GM18907 (cell line): ENCODE data around the gene WLS.
A peak's percentile ranks its signal among the peaks of the same experiment; 100 is the strongest.

Source experiments
- ATAC-seq: cut with Tn5 transposase; IDR thresholded peaks from one replicate; pipeline ENCODE4 v1.9.1; 2021; ENCODE audit warnings: mild to moderate bottlenecking, moderate library complexity; ENCODE audit not compliant: unreplicated experiment

The WLS gene

DNA sequence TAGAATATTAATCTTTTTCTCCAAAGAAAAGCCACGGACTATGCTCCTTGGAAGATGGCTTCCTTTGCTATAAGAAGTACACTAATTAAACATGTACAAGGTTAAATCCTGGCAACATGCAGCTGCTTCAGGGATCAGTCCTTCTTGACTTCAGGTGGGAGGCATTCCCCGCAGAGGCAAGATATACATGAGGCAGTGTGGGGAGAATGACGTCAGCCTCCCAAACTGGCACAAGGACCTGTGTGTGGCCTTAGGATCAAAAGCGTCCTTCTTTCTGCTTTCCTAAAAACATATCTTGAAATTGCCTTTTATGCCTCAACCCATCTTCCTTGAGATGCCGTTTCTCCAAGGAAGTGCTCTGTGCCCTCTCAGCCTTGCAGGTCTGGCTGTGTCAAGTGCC lies 90.3 kb downstream of the WLS start:
- no peak for ATAC-seq

DNA sequence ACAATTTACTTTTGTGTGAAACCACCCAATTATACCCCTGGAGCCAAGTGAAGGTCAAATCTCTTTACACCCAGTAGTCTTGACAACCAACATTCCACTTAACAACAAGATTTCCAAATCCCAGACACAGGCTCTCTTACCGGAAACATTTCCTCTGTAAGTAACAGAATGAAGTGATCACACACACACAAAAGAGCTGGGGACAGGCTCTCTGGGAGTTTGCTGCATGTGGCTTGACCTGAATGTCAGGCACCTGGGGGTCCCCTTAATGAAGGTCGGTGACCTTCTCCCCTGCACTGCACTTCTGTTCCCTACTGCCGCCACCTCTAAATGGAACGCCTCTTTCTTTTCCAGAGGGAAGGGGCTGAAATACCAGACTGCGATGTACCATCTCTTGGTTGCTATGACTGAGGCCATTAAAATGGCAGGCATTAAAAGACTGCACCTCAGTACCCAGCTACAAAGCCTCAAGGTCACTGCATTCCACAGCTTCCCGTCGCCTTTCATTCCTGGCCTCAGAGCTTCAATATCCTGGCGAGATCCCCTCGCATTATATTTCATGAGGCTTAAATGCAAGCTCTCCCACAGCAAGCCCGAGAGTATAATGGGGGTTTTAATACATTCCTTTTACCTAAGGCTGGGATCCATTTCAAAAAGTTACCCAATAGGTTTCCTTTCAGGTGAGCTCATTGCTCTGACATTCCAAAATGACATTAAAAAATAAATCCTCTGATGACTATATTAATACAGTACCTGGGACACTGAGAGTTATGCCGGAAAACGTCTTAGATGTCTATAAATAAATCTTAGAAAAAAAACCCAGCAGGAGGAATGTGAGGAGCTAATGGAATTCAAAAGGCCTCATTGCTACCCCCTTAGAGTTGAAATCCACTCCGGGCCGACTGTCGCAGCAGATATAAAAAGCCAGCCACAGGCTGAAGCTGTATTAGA lies 91.0 kb downstream of the WLS start:
- no peak for ATAC-seq

DNA sequence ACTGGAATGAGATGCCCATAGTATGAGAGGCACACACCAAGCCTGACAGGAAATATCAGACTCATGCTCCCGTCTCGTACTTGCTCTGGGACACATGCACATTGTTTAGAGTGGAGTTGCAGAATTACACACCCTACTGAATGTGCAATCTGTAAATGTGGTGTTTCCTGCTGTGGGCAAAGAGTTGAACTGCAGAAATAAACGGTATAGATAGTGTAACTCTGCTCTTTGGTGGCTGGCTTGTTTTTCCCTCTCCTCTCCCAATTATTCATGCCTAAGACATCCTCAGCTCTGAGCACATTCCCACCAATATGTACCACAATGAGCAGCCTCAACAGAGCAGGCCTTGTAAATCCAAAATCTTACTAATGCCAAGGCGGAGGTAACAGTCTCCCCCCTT lies 91.8 kb downstream of the WLS start:
- no peak for ATAC-seq

DNA sequence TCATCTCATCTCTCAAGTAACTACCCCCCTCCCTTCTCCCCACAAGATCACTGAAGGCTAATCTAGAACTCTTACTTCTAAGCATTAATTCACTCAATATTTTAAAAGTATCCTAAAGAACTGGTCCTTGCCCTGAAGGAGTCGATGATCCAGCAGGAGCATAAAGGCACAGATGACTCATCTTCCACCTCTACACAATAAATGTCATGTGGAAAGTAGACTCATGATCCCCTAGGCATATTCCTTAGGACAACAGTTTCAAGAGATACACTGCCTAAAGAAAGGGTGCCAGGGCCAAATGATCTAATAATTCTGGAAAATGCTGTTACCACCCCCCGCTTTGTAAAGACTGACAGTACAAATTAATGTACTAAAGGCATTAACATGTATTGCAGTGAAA lies 96.1 kb downstream of the WLS start:
- no peak for ATAC-seq

DNA sequence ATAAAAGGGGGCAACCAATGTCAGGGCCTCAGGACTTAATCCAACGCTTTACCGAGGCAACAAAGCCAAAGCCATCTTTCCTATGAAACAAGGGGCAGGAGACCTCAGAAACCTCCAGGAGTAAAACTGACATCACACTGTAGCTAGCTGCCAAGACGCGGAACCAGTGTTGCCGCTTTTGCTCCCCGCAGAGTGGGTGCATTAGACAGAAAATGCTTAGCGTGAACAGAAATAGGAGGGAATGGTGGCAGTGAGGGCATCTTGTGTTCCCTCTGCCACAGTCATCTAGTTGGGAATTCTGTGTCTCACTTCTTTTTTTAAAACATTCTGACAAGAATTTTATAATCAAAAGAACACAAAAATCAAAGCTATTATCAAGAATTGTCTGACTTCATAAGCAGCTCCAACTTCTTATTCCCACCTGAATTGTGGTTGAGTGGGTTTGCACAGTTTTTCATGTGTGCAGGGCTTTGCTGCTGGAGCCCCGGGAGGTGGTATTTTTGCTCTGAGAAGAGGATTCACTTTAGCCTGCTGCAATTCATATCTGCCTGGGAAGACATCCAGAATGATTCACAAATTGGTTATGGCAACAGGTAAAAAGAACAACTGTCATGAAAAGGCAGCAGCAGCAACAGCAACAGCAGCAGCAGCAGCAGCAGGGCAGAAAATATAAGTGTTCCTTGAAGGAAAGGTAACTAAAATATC lies 99.7 kb downstream of the WLS start:
- no peak for ATAC-seq

DNA sequence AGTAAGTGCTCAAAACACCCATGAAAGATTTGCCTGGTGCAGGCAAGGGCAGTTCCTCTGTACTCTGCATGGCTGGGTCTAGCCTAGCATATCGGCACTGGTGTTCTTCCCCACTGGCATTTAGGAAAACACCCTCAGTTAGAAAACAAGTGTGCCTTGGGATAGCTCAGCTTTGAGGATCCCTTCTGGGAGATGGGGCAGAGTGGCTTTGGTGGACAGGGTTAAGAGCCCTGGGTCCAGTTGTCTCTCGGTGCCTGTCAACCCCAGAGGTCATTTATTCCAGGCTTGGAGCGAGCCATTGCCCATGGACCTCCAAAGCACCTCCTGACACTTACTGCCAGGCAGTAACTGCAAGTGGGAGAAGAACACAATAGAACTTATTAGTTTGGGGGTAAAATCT lies 101.1 kb downstream of the WLS start:
- ATAC-seq: no peak

DNA sequence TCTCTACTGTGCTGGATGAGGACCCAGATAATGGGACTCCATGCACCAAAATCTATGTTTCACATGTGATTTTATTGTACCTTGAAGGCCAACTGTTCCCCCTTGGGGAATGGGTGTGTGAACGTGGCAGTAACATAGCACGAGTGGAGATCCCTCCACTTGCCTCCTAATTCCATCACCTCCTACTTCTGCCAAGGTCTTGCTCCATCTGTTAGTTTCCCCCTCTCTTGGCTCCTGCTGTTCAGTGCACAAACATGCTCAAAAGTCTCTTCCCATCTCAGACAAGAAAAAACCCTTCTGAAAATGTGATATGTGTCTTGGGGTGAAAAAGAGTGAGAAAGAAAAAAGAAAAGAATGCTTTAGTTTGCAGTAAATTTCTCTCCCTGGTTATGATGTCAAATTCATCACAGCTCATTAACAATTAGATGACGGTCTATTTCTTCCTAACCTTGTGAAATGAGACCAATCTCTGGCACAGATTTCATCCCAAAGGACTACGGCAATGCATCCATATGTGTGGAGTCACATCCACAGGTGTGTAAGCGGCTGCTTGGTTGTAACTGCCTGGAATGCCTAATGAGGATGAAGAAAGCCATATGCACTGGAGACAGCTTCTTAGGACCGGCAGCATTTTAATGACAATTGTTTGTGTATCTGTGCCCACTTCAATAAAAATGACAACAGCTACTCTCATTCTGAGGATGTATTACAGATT lies 102.6 kb downstream of the WLS start:
- ATAC-seq: no peak

DNA sequence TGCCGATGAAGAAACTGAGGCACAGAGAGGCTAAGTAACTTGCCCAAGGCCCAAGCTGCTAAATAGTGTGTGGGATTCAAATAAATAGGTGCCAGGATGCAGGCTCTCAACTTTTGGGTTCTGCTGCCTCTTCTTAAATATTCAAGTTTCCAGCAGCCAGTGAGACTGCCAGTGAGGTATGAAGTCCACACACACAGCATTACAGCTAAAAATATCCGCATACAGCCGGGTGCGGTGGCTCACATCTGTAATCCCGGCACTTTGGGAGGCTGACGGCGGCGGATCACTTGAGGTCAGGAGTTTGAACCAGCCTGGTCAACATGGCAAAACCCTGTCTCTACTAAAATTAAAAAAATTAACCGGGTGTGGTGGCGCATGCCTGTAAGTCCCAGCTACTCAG lies 103.5 kb downstream of the WLS start:
- ATAC-seq: no peak

DNA sequence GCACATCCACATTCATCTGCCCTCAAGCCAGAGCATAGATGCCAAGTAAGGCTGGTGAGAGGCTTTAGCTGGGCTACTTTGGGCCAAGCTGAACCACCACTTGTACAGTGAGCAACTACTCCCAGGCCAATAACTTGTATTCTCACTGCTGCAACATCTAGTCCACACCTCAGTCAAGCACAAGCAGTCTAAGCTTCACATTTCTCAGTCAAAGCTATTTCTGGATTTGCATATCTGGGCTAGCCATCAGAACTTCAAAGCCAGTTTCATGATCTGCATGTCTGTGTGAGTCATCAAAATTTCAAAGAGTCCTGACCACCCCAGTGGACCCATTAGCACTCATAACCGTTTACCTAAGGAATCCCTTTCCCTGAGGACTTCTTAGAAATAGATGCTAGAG lies 104.2 kb downstream of the WLS start:
- ATAC-seq: peak; percentile 56

DNA sequence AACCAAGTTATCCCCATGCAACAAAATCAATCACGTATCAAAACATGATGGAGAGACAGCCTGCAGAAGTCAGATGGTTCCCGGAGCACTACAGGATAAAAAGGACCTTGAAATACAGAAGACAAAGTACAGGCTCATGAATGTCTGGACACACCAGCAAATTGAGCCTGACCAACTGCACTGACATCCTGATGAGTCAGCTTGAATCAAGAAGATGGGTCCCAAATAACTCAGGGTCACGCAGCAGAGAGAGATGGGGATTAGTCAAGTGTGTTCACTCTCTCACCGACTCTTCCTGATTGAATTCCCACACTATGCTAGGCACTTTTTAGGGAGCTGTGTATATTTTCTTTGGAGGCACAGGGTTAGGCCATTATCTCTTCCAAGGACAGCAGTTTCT lies 110.8 kb downstream of the WLS start:
- no peak for ATAC-seq

DNA sequence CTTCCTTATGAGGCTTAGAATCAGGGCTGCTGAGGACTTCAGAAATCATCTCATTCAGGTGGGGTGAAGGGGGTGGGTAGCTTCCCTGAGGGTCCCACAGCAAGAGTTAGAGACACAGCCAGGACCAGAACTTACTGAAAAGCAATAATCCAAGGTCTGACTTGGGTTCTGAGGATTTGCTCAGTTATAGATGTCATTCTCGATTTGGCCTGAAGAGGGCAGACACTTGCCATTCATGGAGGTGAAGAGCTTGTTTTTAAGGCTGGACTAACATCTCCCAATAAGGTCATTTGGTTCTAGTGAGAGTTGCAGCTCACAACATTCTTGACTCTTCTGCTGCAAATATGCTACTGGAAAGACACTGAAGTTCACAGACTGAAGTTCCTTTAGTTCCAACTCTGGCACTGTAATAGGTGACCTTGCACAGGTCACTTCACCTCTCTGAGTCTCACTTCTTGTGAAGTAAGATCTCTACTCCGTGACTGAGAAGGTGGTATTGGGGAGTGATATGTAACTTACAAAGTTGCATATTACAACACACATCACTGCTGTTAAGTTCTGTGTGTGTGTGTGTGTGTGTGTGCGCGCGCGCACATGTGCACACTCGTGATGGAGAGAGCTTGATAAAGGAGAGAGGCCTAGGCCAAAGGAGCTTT lies 112.1 kb downstream of the WLS start:
- peak; percentile 88 for ATAC-seq

DNA sequence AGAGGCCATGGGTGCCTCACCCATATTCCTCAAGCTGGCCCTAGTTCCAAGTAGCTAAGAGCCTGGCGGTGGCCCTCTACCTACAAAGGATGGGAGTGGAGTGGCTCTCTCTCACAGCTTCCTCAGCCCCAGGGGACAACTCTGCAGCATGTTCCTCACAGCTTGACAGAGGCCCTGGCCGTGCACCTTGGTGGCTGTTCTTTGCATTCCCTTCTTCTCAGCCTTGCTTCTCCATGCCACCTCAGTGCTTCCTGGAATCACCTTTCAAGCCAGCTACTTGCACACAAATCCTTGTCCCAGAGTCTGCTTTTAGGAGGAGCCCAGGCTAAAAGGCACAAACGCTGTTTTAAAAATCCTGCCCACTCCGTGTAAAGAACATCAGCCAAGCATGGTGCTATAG lies 112.9 kb downstream of the WLS start:
- ATAC-seq: no peak

DNA sequence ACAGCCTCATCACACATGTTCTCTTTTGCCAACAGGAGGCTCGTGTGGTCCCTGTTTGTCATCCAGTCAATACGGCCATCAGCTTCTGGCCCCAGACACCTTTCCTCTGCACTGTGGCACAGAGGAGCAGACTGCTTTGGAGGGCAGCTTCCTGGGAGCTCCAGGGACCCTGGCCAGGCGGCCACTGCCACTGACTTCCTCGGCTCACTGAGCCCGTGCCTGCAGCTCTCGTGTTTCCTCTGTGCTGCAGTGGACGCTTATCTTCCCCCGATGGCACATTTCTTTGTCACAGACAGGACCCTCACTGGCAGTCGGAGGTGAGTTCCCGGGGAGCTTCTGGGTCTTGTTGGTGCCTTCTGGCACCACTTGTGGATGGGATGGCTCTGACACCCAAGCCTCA lies 114.9 kb downstream of the WLS start:
- no peak for ATAC-seq

DNA sequence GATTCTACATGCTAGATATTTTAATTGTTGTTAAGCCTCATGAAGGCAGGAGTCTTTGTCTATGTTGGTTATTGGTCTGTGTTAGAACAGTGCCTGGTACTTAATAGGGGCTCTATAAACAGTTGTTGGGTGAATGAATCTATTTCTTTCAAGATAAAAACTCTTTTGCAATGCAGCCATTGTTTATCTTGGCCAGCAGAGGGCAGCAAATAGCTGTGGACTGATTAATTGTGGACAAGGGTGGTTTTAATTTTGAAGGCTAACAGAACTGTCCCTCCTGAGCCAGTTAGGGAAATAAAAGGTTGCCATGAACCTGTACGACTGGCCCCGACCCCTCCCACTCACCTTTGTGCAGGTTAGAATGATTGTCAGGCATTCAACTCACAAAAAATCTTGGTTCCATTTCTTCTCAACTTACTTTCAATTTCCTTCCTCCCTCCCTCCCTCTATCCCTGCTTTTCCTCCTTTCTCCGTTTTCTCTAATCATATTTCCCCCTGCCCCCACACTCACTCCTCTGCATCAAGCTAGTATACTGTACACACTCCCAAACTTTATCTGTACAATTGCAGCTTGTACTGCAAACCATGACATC lies 115.6 kb downstream of the WLS start:
- ATAC-seq: peak; percentile 39

DNA sequence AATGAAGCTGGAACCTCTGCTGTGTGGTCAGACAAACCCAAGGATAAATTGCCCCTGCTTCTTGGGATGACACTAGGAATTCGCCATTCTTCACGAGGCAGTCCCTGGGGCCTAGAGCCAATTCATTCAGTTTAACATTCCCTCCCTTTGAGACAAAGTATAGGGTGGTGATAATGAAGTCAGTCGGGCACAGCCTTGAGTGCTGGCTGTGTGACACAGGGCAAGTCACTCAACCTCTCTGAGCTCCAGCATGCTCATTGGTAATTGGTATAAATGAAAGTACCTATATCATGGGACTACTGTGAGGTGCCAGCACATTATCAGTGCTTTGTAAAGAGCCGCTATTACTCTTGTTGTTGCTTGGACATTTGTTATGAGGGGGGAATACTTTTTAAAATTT lies 117.0 kb downstream of the WLS start:
- no peak for ATAC-seq

DNA sequence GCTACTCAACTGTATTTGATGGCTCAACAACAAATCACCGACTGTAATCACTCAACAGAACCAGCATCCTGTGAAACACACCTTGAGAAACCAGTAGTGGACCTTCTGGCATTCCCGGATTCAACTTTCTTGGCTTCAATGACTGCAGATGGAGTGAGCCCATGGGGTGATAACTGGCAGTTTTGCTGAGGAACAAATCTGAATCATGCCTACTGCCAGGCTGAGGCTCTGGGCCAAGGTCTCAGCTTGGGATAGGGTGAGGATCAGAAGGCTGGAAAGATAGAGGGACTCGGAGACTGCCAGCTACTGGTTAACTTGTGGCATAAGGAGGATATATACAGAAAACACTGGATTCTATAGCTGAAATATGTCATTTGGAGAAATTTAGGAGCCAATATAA lies 118.4 kb downstream of the WLS start:
- ATAC-seq: no peak

DNA sequence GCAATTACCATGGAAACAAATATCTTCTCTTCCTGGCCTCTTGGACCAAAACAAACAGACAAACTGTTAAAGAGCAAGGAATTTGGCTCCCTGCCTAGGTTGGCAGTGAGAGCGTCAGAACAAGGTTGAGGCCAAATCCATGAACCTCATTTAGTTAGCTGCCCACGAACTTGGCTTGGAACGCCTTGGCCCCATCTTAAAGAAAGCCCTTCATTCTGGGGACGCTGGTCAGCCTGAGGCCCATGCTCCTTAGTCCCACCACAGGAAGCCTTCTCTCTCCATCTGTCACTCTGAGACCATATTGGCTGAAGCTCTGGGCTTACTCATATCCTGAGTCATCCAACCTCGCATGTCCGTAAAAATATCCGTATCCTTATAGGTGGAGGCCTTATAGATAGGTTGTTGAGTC lies 119.5 kb downstream of the WLS start:
- ATAC-seq: no peak

DNA sequence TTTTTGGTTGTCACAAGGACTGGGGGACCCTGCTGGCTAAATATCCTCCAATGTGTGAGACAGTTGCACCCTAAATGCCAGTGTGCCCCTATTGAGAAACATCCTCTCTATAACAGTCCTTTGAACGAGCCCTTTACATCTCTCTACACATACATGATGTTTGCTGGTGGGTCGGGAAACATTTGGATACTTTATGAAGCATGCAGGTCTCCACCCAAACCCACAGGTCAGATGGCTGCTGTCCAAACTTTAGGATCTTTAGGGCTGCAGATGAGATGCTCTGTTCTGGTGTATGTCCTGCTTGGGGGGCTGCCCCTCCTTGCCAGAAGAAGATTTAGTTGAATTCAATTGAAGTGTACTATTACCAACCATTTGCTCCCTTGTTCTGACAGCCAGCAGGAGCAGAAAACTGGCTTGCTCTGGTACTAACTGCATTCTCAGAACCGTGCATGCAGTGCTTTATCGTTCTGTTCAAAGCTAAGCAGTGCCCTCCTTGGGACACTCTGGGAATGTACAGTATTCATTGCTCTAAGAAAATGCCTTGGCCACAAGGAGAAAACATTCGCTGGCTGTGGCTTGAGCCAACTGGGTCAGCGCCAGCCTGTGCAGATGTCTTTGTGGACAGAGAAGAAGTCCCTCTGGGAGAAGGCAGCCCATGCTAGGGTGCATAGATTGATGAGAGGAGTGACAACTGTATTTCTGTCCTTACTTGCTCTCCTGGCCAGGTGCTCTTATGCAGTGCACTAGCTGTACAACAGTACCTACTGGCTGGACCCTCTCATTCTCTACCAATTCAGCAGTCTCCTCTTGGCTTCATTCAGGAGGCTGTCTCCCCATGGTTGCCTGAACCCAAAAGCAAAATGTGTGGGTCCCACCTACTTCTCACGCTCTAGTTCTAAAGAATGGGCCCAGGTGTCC lies 120.5 kb downstream of the WLS start:
- no peak for ATAC-seq

DNA sequence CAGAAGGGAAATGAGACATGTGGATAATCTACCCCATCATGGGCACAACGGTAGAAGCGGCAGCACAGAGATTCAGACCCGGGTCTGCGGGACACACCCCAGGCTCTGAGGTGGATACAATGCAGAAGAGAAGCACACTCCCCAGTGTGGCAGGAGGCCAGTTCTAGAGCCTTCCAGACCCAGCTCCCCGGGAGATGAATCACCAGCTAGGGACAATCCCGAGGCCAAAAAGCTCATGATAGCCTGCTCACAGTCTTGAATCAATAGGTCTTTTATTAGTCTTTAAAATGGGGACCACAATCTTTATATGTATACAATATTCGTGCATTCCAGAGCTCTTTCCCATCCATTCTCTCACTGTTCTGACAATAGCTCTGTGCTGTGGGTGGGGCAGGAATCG lies 124.6 kb downstream of the WLS start:
- ATAC-seq: no peak
